SJSA1 (cell line): ENCODE measurements around the gene KLHDC1. TPM values are rescaled to one million over a fixed set of nuclear protein-coding genes. Genes with fewer than 3 reads are reported as not detected.
"Not testable (repeated sequence)": the region's sequence is repeated elsewhere in the genome, so short reads cannot be mapped to it uniquely, and the experiment has no call there.

Experiments used
- DNase-seq, 2 experiments: peaks; one replicate each; pipeline ENCODE4 v3.0.0-alpha.2; 2015 to 2020; ENCODE audit warnings: low spot score in 2 of 2, low read depth in 1 of 2
- H3K27ac ChIP-seq: fragments of 250-450 bp; sonication (Bioruptor Pico); 2 replicates; pipeline ENCODE4 v1.5.1; 2020; ENCODE audit warnings: mild to moderate bottlenecking, moderate library complexity
- H3K27me3 ChIP-seq: fragments of 250-450 bp; sonication (Bioruptor Pico); replicated peaks from 2 replicates; pipeline ENCODE4 v1.5.1; 2020; ENCODE audit warnings: mild to moderate bottlenecking, moderate library complexity
- H3K36me3 ChIP-seq: fragments of 250-450 bp; sonication (Bioruptor Pico); 2 replicates; pipeline ENCODE4 v1.5.1; 2020; ENCODE audit warnings: mild to moderate bottlenecking
- H3K4me1 ChIP-seq: fragments of 250-450 bp; sonication (Bioruptor Pico); replicated peaks from 2 replicates; pipeline ENCODE4 v1.6.1; 2021; ENCODE audit warnings: mild to moderate bottlenecking
- H3K4me3 ChIP-seq: fragments of 250-450 bp; sonication (Bioruptor Pico); 2 replicates; pipeline ENCODE4 v1.5.1; 2020; ENCODE audit warnings: mild to moderate bottlenecking
- H3K9me3 ChIP-seq: fragments of 250-450 bp; sonication (Bioruptor Pico); replicated peaks from 2 replicates; pipeline ENCODE4 v1.5.1; 2020; ENCODE audit warnings: mild to moderate bottlenecking
- total RNA-seq: library from RNA; depleted of rRNA; stranded (reverse); fragments of >200 nt; shearing (Covaris generic); gene quantifications from 2 replicates; pipeline ENCODE4 v1.2.3, GENCODE V29; 2014; rRNA removed

Gene KLHDC1
- total RNA-seq, 1 experiment from 2014 or later: 1.3 TPM

DNA sequence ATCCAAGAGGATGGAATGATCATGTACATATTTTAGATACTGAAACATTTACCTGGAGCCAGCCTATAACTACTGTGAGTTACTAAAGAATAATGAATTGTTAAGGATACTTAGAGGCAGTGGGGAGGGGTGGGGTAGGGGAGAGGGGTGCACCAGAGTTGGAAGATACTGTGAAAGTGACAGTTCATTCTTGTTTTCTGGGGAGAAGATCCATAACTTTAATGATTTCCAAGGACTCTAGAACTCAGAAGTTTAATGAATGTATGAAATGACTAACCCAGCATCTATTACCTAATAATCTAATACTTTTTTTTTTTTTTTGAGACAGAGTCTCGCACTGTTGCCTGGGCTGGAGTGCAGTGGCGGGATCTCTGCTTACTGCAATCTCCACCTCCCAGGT lies 85.5 kb downstream of the KLHDC1 start:
- Histone ChIP-seq H3K27ac (no peak overlapping the region), H3K4me3 (no peak overlapping the region), H3K4me1 (no peaks in the 10 kb centered on the region; the same call in 1 of the 2 replicates), H3K27me3 (no peaks in the 10 kb centered on the region), H3K9me3 (no peaks in the 10 kb centered on the region), H3K36me3 (peaks cover 65% of the 10 kb centered on the region)
- no peak for DNase-seq

DNA sequence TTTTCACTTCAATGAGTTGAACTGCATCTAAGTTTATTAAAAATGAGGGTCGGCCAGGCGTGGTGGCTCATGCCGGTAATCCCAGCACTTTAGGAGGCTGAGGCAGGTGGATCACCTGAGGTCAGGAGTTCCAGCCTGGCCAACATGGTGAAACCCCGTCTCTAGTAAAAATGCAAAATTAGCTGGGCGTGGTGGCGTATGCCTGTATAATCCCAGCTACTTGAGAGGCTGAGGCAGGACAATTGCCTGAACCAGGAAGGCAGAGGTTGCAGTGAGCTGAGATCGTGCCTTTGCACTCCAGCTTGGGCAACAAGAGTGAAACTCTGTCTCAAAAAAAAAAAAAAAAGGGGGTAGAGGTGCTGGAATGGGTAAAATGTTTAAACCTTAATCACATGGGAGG lies 88.1 kb downstream of the KLHDC1 start:
- H3K27ac ChIP-seq, DNase-seq, H3K27me3 ChIP-seq, H3K4me3 ChIP-seq, H3K4me1 ChIP-seq, H3K9me3 ChIP-seq: not testable (repeated sequence)
- H3K36me3 ChIP-seq: peaks cover 70% of the 10 kb centered on the region

DNA sequence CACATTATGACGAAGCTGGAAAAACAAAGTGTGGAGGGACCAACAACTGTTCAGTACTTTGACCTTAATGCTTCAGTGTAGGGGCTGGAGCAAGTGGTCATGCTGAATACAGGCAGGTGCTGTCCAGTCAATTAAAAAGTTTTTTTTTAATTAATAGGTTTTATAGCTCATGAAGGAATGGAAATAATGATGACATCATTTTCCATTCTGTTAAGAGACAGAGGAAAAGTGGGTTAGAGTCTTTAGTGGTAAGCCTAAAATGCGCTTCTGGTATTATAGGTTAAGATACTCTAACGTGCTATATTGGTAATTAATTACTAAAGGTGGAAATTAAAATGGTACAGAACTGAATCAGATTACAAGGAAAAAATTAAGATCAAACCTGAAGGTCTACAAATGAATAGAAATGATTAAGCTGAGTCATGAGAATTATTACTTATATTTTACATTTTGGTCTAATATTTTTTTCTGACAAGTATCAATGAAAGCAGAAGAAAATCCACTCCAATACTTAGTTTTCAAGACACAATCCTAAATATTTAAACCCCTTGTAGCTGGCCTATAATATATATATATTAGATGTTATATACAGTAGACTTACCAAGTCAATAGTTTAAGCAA lies 90.6 kb downstream of the KLHDC1 start:
- H3K4me3 ChIP-seq: no peak overlapping the region
- H3K36me3 ChIP-seq: peaks cover 78% of the 10 kb centered on the region
- H3K27ac ChIP-seq: no peak overlapping the region
- no peaks in the 10 kb centered on the region for H3K4me1 ChIP-seq
- no peaks in the 10 kb centered on the region for H3K27me3 ChIP-seq
- no peak for DNase-seq
- no peaks in the 10 kb centered on the region for H3K9me3 ChIP-seq

DNA sequence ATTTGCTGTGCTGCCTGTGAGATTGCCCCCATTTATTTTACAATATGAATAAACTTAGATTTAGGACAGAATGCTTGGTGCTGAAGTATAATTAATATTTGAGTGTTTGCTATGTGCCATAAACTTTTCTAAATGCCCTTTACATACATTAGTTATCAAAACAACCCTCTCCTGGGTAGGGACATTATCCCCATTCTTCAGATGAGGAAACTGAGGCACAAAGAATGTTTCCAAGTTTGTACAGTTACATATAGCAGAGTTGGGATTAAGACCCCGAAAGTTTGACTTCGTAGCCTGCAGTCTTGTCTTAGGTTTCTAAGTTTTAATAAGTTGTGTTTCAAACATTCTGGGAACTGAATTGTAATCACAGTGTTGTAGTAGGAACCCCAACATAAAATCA lies 93.4 kb downstream of the KLHDC1 start:
- no peak overlapping the region for H3K4me3 ChIP-seq
- H3K4me1 ChIP-seq: no peaks in the 10 kb centered on the region
- no peak for DNase-seq
- no peak overlapping the region for H3K27ac ChIP-seq
- H3K27me3 ChIP-seq: no peaks in the 10 kb centered on the region
- peaks cover 78% of the 10 kb centered on the region for H3K36me3 ChIP-seq
- H3K9me3 ChIP-seq: no peaks in the 10 kb centered on the region

DNA sequence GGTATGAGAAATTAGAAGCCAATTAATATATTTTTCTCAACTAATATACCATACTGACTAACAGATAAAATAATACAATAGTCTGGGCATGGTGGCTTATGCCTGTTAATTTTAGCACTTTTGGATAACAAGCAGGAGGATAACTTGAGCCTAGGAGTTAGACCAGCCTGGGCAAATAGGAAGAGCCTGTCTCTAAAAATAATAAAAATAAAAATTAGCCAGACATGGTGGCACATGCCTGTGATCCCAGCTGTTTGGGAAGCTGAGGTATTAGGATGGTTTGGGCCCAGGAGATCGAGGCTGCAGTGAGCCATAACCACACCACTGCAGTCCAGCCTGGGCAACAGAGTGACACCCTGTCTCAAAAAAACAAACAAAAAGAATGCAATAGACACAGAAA lies 99.7 kb downstream of the KLHDC1 start:
- Histone ChIP-seq H3K36me3 (peaks cover 75% of the 10 kb centered on the region), H3K4me3 (no peak overlapping the region), H3K27me3 (no peaks in the 10 kb centered on the region), H3K4me1 (no peaks in the 10 kb centered on the region), H3K9me3 (no peaks in the 10 kb centered on the region), H3K27ac (no peak overlapping the region)
- no peak for DNase-seq

DNA sequence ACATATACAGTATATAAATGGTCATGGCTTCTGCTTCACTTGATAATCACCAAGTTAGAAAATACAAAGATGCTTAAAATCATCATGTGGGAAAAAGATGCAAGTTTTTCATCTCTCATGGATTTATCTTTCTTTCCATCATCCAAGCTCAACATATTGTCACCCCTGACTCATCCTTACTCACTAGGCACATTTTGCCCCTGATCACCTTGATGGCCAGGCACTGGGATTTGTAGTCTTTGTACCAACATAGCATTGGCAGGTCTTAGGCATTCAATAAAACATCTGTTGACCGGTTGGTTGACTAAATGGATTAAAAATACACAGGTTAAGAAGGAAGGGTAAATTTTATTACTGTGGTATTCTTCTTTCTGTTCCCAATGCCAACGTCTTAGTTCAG lies 103.1 kb downstream of the KLHDC1 start:
- peaks cover 82% of the 10 kb centered on the region for H3K36me3 ChIP-seq
- DNase-seq: no peak
- no peak overlapping the region for H3K4me3 ChIP-seq
- H3K27me3 ChIP-seq: no peaks in the 10 kb centered on the region
- no peaks in the 10 kb centered on the region for H3K4me1 ChIP-seq
- H3K27ac ChIP-seq: no peak overlapping the region
- no peaks in the 10 kb centered on the region for H3K9me3 ChIP-seq

Other genes with a start within 250 kb of the KLHDC1 start
- gene RPS29, start 106.7 kb upstream of the KLHDC1 start, total RNA-seq: 2,039 and 3,165 TPM in 2 replicates
- 39.0 and 46.7 TPM in 2 replicates for gene LRR1, start 94.2 kb upstream of the KLHDC1 start, total RNA-seq
- gene RPL36AL, start 72.5 kb upstream of the KLHDC1 start, total RNA-seq: 165 and 336 TPM in 2 replicates
- 80.5 and 106 TPM in 2 replicates for gene MGAT2, start 72.3 kb upstream of the KLHDC1 start, total RNA-seq
- 10.8 and 12.7 TPM in 2 replicates for gene DNAAF2, start 57.9 kb upstream of the KLHDC1 start, total RNA-seq
- 16.0 and 26.1 TPM in 2 replicates for gene POLE2, start 4.9 kb upstream of the KLHDC1 start, total RNA-seq
- 17.6 and 23.5 TPM in 2 replicates for gene KLHDC2, start 75.0 kb downstream of the KLHDC1 start, total RNA-seq
- 30.4 and 42.7 TPM in 2 replicates for gene NEMF, start 159.7 kb downstream of the KLHDC1 start, total RNA-seq
- 60.9 and 61.2 TPM in 2 replicates for gene ARF6, start 200.0 kb downstream of the KLHDC1 start, total RNA-seq